ENCODE results near the gene UCKL1. TPM values are rescaled to one million over a fixed set of nuclear protein-coding genes. Genes with fewer than 3 reads are reported as not detected.

Gene UCKL1
- total RNA-seq, 2 experiments from 2014 or later: 41.3 to 46.1 TPM

GRCh38 chr20:63980806-63981728 is 24.9 kb upstream of the UCKL1 start, which contains the start of gene PRPF6:
TSS of gene PRPF6 (plus strand) at chr20:63981132. CDS start at chr20:63981246, 114 bp downstream.
- Histone ChIP-seq H3K27me3 (ENCODE audit: control insufficient read depth in 1 of 2, insufficient read depth in 2 of 2, low read length in 2 of 2) (no peaks in the 10 kb centered on the region), H3K4me1 (ENCODE audit: insufficient read depth, low read length) (peaks cover 60% of the 10 kb centered on the region), H3K9me3 (ENCODE audit: control insufficient read depth in 1 of 2, insufficient read depth in 1 of 2, low read length in 2 of 2) (no peaks in the 10 kb centered on the region), H3K4me3 (ENCODE audit: low read length) (peak within 1 kb of the TSS; percentile 69), H3K36me3 (ENCODE audit: insufficient read depth, low read length) (peaks cover 34% of the 10 kb centered on the region), H3K27ac (ENCODE audit: low read depth in 1 of 2, low read length in 2 of 2) (peak within 1 kb of the TSS; percentile 85 to 87)
- peaks cover 71% of the 10 kb centered on the region for H3K36me3 Mint-ChIP-seq (ENCODE audit: low read depth)
- no peaks in the 10 kb centered on the region for H3K9me3 Mint-ChIP-seq
- peak; percentile 58 for ATAC-seq (ENCODE audit: poor library complexity)
- no peaks in the 10 kb centered on the region for H3K27me3 Mint-ChIP-seq
- peak; percentile 89 to 98 (median 94) for DNase-seq
- peak; percentile 93 for TF ChIP-seq CTCF (IDR thresholded peaks at IDR 0.05)
- H3K4me3 Mint-ChIP-seq: peak within 1 kb of the TSS; percentile 90
- peak within 1 kb of the TSS; percentile 98 for H3K27ac Mint-ChIP-seq
- CTCF ChIA-PET: interaction anchor here (0.6 to 3.8 kb wide), 16 partner anchors 22 to 443 kb away, joined by 3 to 40 read pairs (median 4); partner anchors contain the start of genes ARFRP1, TPD52L2, UCKL1 and ZGPAT
- POLR2A ChIA-PET: interaction anchor here (0.7 to 2.3 kb wide), 20 partner anchors 11 to 461 kb away, joined by 3 to 36 read pairs (median 3); partner anchors contain the start of genes OPRL1, PPDPF, RGS19 and RTEL1
- peaks cover 67% of the 10 kb centered on the region for H3K4me1 Mint-ChIP-seq (ENCODE audit: low read depth)
- intact Hi-C loops (cut with DNase I, micrococcal nuclease): loop anchor here (1.0 to 10.0 kb wide), 7 partner anchors 25 to 141 kb away; partner anchors contain the start of genes C20orf204 (in 1 of the 2), TCEA2 (in 1 of the 2), TPD52L2 (in 1 of the 2) and UCKL1 (in 1 of the 2)

- Histone ChIP-seq H3K4me3 (ENCODE audit: low read length) (peak overlapping the region; percentile 69), H3K9me3 (ENCODE audit: control insufficient read depth in 1 of 2, insufficient read depth in 1 of 2, low read length in 2 of 2) (no peaks in the 10 kb centered on the region), H3K4me1 (ENCODE audit: insufficient read depth, low read length) (peaks cover 60% of the 10 kb centered on the region), H3K27ac (ENCODE audit: low read depth in 1 of 2, low read length in 2 of 2) (peak overlapping the region; percentile 85 to 87), H3K36me3 (ENCODE audit: insufficient read depth, low read length) (peaks cover 30% of the 10 kb centered on the region), H3K27me3 (ENCODE audit: control insufficient read depth in 1 of 2, insufficient read depth in 2 of 2, low read length in 2 of 2) (no peaks in the 10 kb centered on the region)
- H3K27me3 Mint-ChIP-seq: no peaks in the 10 kb centered on the region
- H3K9me3 Mint-ChIP-seq: no peaks in the 10 kb centered on the region
- H3K4me1 Mint-ChIP-seq (ENCODE audit: low read depth): peaks cover 69% of the 10 kb centered on the region
- H3K4me3 Mint-ChIP-seq: peak overlapping the region; percentile 90
- intact Hi-C loops (cut with DNase I, micrococcal nuclease): loop anchor here (2.0 to 10.0 kb wide), 5 partner anchors 54 to 142 kb away; partner anchors contain the start of genes C20orf204 (in 1 of the 2) and TCEA2 (in 1 of the 2)
- ChIA-PET POLR2A (interaction anchor here (0.7 to 2.3 kb wide), 22 partner anchors 10 to 460 kb away, joined by 3 to 36 read pairs (median 3); partner anchors contain the start of genes OPRL1, PPDPF, RGS19 and RTEL1), CTCF (interaction anchor here (0.7 to 3.8 kb wide), 15 partner anchors 21 to 442 kb away, joined by 3 to 40 read pairs (median 5); partner anchors contain the start of genes ARFRP1, TPD52L2, UCKL1 and ZGPAT)
- peak; percentile 52 for ATAC-seq (ENCODE audit: poor library complexity)
- peaks cover 65% of the 10 kb centered on the region for H3K36me3 Mint-ChIP-seq (ENCODE audit: low read depth)
- DNase-seq: peak in 4 of 14 experiments; percentile 50 to 74 (median 62)
- TF ChIP-seq CTCF (IDR thresholded peaks at IDR 0.05): no peak
- H3K27ac Mint-ChIP-seq: peak overlapping the region; percentile 98
Observed at GRCh38 chr20:63980317-63980805, 24.1 kb upstream of the UCKL1 start.

Measured in CD4-positive, alpha-beta T cell (primary cell).